ENCODE measurements around the gene SLC18B1.
"Not testable (repeated sequence)": the region's sequence is repeated elsewhere in the genome, so short reads cannot be mapped to it uniquely, and the experiment has no call there.

The SLC18B1 gene

GRCh38 chr6:132798869-132799538, 567 bp upstream of the SLC18B1 start:
- DNase-seq, result peak; percentile 89

GRCh38 chr6:132795461-132795860, 3.0 kb downstream of the SLC18B1 start:
- DNase-seq, result no peak

- DNase-seq, result no peak
Observed at GRCh38 chr6:132792510-132792909, 5.9 kb downstream of the SLC18B1 start.

- peak; percentile 21 for DNase-seq
Observed at GRCh38 chr6:132790450-132790849, 8.0 kb downstream of the SLC18B1 start.

GRCh38 chr6:132789396-132789776, 9.1 kb downstream of the SLC18B1 start:
- DNase-seq, result no peak

GRCh38 chr6:132788658-132789395, 9.6 kb downstream of the SLC18B1 start:
- DNase-seq, result no peak

GRCh38 chr6:132785936-132786335, 12.5 kb downstream of the SLC18B1 start:
- DNase-seq, result peak; percentile 47

- DNase-seq, result peak; percentile 59
Observed at GRCh38 chr6:132780770-132781371, 17.6 kb downstream of the SLC18B1 start.

GRCh38 chr6:132777881-132778280, 20.6 kb downstream of the SLC18B1 start:
- not testable (repeated sequence) for DNase-seq

- DNase-seq, result peak; percentile 89
Observed at GRCh38 chr6:132768051-132768517, 30.4 kb downstream of the SLC18B1 start.

- no peak for DNase-seq
Observed at GRCh38 chr6:132765560-132765959, 32.9 kb downstream of the SLC18B1 start.

- DNase-seq, result no peak
Observed at GRCh38 chr6:132764370-132764769, 34.1 kb downstream of the SLC18B1 start.

- peak; percentile 66 for DNase-seq
Observed at GRCh38 chr6:132763269-132763668, 35.2 kb downstream of the SLC18B1 start.

- DNase-seq, result no peak
Observed at GRCh38 chr6:132760256-132760655, 38.2 kb downstream of the SLC18B1 start.

- no peak for DNase-seq
Observed at GRCh38 chr6:132758689-132759088, 39.7 kb downstream of the SLC18B1 start.

GRCh38 chr6:132752255-132752654, 46.2 kb downstream of the SLC18B1 start:
- no peak for DNase-seq

GRCh38 chr6:132751828-132752227, 46.6 kb downstream of the SLC18B1 start:
- DNase-seq, result no peak

- DNase-seq, result no peak
Observed at GRCh38 chr6:132751306-132751705, 47.1 kb downstream of the SLC18B1 start.

- no peak for DNase-seq
Observed at GRCh38 chr6:132750455-132751248, 47.8 kb downstream of the SLC18B1 start.

GRCh38 chr6:132749111-132749510, 49.3 kb downstream of the SLC18B1 start:
- DNase-seq, result peak; percentile 30

- DNase-seq, result no peak
Observed at GRCh38 chr6:132748446-132748845, 50.0 kb downstream of the SLC18B1 start.

- DNase-seq, result peak; percentile 73
Observed at GRCh38 chr6:132746048-132746447, 52.4 kb downstream of the SLC18B1 start.

GRCh38 chr6:132742495-132742894, 55.9 kb downstream of the SLC18B1 start:
- DNase-seq, result peak; percentile 66

Measured in hematopoietic multipotent progenitor cell treated with erythropoietin and hydrocortisone succinate and interleukin-3 and kit ligand, for 4 days (in vitro differentiated cells).